ENCODE measurements around the gene FILIP1L.

The FILIP1L gene

GRCh38 chr3:99879275-99879674 is 235.0 kb downstream of the FILIP1L start:
- DNase-seq: no peak

DNA sequence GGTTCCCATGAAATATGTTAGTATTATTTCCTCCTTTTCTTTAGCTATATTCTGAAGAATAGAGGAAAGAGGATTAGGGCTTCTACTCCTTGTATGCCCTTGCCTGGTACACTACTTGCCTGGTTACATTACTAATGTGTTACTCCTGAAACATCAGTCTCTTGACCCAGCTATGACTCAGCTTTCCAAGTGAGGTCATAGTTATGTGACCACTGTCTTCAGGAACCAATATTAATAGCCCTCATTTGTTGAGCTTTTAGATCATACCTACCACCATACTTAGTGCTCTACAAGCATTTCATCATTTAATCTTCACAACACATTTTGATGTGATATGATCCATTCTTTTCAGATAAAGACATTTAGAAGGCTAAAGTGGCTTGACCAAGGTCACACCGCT is 236.3 kb downstream of the FILIP1L start:
- no peak for DNase-seq

DNA sequence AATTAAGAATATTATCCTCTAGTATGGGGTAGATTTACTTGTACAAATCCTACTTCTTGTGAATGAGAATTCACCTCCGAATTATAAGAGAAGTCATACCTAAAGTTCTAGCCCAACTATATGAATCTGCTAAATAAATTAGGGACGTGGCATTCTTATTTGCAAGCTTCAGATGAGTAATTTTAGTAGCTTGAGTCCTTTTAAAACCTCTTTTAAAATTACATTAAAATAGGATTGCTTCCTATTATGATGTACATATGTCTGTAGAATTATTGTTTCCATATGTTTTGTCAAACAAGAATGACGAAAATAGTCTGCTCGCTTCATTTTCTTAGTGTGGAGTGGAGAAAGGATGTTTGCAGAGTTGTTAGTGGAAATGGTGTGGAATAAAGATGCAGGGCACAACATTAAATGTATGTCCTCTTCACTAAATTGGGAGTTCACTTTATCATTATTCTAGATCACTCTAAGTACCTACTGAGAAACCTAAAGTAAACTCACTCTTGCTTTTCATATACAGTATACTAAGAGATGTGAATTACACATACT is 237.2 kb downstream of the FILIP1L start:
- DNase-seq: no peak

DNA sequence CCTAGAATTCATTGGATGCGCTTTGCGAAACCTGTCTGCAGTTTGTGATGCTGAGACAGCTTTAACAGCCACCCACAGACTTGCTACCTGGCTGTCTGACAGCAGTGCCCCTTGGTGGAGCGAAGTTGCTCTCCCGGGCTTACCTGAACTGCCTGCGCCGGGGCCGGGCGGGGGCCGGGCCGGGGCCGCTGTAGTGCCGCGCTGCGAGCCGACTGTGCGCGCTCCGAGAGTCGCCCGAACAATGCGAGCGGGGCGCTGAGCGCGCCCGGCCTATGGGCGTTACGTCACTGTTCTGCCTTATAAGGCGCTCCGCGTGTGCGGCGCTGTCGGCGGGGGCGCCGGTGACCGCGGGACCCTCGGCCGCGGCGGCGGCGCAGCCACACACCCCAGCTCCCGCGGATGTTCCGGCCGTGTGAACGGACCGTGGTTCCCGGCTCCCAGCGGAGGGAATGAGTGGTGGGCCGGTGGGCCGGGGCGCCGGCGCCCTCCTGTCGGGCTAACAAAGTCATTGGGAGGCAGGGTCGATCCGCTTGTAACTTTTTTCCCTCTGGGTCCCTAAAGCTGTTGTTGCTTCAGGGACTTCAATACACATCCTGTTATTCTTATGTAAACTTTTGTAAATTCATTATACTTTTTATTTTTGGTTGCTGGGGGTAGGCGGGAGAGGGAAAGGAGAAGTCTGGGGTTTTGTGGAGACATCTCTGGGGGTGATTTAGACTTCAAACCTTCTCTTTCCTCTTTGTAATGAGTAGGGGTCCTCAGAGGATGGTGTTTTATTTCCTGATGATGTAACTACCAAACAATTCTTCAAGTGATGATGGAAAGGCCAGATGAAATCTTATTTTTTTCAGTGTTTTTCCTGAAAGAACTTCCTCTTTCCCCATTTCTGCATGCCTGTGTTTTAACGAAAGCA is 238.1 kb downstream of the FILIP1L start:
- DNase-seq: peak; percentile 77

GRCh38 chr3:99875581-99875928 is 238.7 kb downstream of the FILIP1L start:
- no peak for DNase-seq

DNA sequence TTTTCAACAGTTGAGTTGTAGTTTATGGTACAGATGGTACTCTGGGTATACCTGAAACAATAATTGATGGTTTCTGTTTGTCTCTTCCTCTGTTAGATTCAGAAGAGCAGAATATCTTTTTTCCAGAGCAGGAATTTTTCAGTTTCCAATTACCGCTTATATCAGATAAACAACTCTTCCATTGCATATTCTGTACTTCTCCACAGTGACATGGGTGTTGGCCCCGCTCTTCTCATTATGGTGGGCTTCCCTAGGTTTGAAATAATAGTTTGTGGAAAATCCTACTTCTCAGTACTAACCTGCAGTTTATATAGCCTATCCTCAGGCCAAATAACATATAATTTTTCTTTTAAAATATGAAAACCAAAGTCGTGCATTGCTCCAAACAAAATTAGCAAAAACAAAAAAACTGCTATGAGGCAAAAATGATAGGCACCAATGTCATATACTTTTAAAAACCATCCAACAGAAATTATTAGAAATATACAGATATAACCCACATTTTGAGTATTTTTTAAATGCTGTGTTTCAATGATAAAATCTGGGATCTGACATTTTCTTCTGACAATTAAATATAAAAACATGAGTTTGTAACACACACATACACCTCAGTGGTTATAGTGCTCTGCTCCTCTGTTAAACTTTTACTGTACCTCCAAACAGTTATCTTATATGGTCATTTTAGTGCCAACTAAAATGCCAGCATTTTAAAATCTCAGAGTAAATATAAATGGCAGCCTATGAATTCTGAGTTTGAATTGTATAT is 239.9 kb downstream of the FILIP1L start:
- DNase-seq: no peak

DNA sequence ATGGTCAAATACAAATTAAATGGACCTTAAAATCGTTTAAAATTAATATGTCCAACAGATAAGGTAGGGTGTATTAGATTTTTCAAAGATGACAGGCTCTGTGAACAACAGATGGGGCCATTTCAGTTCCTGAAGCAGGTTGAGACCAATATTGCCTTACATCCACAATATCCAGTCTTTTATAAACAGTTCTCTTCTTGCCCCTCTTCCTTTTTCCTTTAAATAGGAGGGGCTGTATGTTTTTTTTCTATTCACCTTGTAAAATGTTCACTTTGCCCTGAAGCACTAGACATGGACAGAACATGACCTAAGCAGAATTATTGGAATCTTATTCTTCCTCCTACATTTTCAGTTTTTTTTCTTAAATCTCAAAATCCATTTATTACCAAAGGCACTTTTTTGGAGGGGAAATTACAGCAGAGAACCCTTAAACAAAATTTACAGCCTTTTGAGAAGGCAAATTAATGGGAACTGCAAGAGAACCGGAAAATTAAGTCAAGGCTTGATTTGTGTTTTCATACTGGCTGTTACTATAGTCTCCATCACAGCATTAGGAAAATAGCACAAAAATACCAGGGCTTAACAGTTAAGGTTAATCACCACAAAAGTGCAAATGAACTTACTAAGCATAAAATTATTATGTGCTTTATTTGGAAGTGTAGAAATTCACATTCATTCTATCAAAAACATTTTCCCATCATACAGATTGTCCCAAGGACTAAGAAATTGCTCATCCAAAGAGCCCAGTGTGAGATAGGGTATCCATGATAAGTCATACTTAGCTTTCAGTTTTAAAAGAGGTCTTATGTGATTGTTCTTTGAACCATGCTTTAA is 240.8 kb downstream of the FILIP1L start:
- DNase-seq: no peak

DNA sequence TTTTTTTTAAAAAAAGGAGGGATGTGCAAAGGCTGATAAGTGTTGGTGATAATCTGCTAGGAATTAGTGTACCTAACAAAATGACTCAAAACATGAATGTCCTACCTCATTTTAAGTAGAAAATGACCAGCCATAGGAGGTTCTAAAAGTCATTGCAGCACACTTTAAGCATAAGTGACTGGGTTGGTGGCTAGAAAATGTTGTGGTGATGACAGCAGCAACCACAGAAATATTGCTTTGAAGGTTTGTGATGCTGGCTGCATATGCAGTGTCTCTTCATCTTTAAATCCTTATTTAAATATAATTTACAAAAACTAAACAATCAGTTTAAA is 241.4 kb downstream of the FILIP1L start:
- no peak for DNase-seq

DNA sequence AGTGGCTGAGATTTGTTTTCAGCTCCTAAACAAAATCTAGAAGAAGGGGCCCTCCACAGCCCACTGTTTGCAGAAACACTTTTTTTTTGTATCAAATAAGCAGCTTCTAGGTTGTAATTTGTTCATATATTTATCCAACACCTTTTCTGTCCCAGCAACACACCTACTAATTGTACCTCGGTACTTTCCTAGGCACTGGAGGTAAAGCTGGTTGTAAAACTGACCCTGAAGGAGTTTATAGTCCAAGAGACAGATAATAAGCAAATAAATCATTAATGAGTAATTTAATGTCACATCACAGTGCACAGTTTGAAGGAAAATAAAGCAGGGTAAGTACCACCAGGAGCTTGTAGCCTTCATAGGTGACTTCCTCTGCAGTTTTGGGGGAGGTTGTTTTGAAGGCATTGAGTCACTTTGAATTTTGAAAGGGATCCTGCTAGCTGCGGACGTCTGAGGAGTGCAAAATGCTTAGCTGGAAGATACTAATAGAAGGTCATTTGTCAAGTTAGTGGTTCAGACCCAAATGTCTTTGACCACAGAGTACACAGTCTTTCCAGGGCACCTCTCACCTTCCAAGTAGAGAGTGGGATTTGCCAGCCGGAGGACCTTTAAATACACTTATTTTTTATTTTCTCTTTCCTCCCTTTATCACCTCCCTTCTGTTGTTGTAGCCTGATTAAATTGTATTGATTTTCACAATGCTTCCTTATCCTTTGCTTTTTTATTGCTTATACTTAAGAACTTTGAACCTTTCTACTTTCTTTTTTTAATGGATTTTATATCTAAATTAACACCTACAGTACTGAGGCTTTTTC is 242.9 kb downstream of the FILIP1L start:
- DNase-seq: no peak

- no peak for DNase-seq
Observed at GRCh38 chr3:99870712-99871111, 243.6 kb downstream of the FILIP1L start.

- no peak for DNase-seq
Observed at GRCh38 chr3:99869621-99870020, 244.7 kb downstream of the FILIP1L start.

- no peak for DNase-seq
Observed at GRCh38 chr3:99868311-99868646, 246.0 kb downstream of the FILIP1L start.

DNA sequence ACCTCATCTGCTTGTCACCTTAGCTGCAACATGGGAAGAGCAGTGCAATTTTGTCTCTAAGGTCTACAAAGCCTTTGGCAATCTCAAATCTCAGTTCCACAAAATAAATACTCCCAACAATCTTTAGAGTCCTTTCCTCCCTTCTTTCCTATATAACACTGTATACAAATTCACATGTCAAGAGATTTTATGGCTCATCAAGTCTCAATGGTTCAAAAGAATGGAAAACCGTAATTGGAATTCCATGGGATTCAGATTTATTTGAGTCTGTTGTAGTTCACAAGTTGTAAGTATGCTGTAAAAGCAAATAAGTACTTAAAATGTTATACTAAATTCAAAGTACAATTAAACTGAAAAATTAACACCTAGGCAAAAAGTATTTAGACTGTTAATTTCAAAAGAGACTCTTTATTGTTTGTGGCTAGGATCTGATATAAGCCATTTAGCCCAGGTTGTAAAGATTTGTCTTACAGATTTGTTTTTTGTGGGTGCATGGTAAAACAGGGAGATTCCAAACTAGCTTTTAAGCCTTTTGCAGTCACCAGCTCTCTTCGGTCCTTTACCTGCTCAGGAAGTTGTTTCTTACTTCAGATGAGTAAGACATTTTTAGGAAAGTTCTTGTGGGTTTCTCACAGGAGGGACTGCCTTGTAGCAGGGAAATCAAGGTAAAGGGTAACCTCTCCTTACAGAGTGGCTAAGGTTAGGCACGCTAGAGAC is 246.5 kb downstream of the FILIP1L start:
- no peak for DNase-seq

DNA sequence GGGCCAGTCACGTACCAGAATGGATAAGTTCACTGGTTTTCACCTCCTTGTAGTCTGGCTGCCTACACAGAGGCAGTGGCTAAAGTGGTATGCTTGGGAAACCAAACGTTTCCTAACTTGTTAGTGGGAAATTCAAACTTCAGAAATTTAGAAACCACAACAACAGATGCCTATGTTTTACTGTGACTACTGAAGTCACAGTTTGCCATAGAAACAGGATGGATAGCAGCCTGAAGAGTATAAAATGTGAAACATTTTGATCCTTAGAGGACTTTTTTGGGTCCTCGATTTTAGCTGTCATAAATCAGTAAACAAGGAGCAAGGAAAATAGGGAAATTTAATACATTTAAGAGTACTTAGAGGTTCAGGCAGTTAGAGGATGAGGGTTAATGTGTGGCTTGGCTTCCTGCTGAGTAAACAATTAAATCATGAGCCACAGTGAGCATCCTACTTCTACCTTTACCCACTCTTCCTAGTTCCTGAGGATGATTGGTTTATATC is 248.0 kb downstream of the FILIP1L start:
- DNase-seq: no peak

DNA sequence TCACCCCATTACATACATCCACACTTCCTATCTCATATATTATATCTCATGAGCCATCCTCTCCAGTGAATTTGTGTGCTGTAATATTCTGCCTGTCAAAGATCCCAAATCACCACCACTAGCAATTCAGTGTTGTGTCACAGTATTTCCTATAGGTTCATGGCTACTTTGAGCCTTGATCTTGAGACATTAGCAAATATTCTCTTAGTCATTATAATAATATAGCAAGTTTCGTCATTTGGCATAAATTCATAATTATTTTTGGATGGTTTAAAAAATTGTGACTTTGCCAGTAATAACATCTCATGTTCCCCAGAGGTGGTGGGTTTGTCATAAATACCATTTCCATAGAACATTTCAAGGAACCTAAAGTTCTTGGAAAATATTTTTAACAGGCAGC is 249.0 kb downstream of the FILIP1L start:
- no peak for DNase-seq

- DNase-seq: no peak
Observed at GRCh38 chr3:99864289-99864688, 250.0 kb downstream of the FILIP1L start.

DNA sequence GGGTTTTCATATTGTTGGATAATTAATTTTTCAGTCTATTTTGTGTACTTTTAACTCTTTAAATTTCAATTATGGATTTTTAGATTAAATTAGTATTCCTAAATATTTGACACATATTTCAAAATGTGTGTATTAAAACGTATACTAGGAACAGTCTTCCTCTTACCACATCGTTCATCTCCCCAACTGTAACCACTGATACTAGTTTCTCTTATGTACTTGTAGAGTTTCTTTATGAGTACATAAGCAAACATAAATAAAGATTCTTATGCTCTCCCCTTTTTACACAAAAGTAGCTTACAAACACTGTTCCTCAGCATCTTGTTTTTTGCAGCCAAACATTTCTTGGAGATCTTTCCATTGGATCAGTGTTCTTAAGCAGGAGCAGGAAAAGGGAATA is 250.7 kb downstream of the FILIP1L start:
- DNase-seq: no peak

DNA sequence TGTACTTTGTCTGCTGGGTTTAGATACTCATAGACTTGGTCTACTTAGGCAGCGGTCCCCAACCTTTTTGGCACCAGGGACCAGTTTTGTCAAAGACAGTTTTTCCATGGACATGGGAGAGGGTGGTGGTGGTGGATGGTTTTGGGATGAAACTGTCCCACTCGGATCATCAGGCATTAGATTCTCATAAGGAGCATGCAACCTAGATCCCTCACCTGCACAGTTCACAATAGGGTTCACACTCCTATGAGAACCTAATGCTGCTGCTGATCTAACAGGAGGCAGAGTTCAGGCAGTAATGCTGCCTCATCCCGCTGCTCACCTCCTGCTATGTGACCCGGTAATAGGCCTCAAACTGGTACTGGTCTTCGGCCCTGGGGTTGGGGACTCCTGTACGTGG is 251.3 kb downstream of the FILIP1L start:
- DNase-seq: no peak

DNA sequence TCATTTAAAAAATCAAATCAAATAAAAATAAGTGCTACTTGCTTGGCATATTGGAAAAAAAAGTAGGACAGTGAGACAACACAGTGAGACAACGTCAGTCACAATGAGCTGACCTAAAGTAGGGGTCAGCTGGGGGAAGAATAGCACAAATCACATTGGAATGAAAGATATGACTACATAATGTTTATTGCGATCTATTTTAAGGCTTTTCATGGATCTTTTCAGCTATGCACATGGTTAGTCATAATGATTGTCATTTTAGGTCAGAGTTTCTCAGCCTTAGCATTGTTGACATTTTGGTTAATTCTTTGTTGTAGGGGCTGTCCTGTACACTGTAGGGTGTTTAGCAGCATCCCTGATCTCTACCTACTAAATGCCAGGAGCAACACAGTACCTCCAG is 252.1 kb downstream of the FILIP1L start:
- DNase-seq: no peak

DNA sequence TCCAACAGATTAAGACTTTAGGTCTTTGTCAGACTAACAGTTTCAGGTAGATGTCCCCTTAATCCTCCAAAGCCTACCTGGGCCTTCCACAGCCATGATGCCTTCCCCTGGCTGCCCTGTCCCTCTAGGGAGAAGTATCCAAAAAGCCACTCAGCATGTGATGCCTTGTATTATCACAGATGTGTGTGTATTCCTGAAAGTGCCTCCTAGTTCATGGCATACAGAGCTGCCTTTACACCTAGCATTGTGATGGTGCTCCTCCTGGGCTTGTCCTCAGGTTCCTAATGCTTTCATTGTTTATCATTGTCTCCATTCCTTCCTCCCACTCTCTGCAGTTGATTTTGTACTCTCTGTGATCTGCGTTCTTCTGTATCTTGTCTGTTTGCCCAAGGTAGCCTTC is 253.1 kb downstream of the FILIP1L start:
- no peak for DNase-seq

GRCh38 chr3:99859825-99860224 is 254.5 kb downstream of the FILIP1L start:
- no peak for DNase-seq

GRCh38 chr3:99858469-99858868 is 255.8 kb downstream of the FILIP1L start:
- DNase-seq: no peak
